Endothelial cell of umbilical vein (primary cell): Measurements from ENCODE around the gene GTF3C5. TPM values are rescaled to one million over a fixed set of nuclear protein-coding genes. Genes with fewer than 3 reads are reported as not detected.
A peak's percentile ranks its signal among the peaks of the same experiment; 100 is the strongest.

Experiments used
- BruUV-seq: library from RNA; stranded (reverse); fragments of 400-500 nt; replicated peaks from 2 replicates; lab custom pipeline; 2021; lab: Mats Ljungman, UMichigan
- CTCF ChIA-PET: fragments of 300-600, 350-600 bp; sonication (Branson Sonifier 250); formaldehyde crosslinking; loops from one replicate; lab custom pipeline; 2021; ENCODE audit warnings: antibody characterized with exemption, inconsistent platforms; lab: Charles Lee
- POLR2A ChIA-PET: fragments of 300-600, 350-600 bp; sonication (Branson Sonifier 250); formaldehyde crosslinking; loops from one replicate; lab custom pipeline; 2021; ENCODE audit warnings: antibody characterized with exemption, inconsistent platforms; lab: Charles Lee
- DNase-seq: peaks from one replicate; pipeline ENCODE4 v3.0.0-alpha.2; 2011; ENCODE audit warnings: low read depth, low spot score
- FAIRE-seq: peaks from 2 replicates; lab custom pipeline; 2011; peaks lifted over from hg19 to GRCh38; lab: Jason Lieb, UNC
- H2AFZ ChIP-seq: 2 replicates; pipeline ENCODE4 v1.6.0; 2012; ENCODE audit warnings: low read depth, low read length, control low read depth, inconsistent platforms
- H3K27ac ChIP-seq: 2 replicates; pipeline ENCODE4 v1.5.1; 2011; ENCODE audit warnings: low read depth, mild to moderate bottlenecking, control low read depth, low read length, moderate library complexity; ENCODE audit not compliant: insufficient read depth
- H3K27me3 ChIP-seq, 2 experiments: 2 replicates each; pipeline versions ENCODE4 v1.6.0 to v1.6.1; 2011; ENCODE audit warnings: low read length in 2 of 2, mixed read lengths in 1 of 2; ENCODE audit not compliant: control insufficient read depth in 2 of 2, insufficient read depth in 2 of 2
- H3K36me3 ChIP-seq, 2 experiments: 2 replicates in 1 of 2; 3 replicates in 1 of 2; pipeline ENCODE4 v1.5.1; 2011; ENCODE audit warnings: low read length in 2 of 2, mild to moderate bottlenecking in 1 of 2, moderate library complexity in 1 of 2; ENCODE audit not compliant: control insufficient read depth in 2 of 2, insufficient read depth in 2 of 2; ENCODE audit errors: extremely low read depth in 1 of 2
- H3K4me1 ChIP-seq: 3 replicates; pipeline ENCODE4 v1.5.1; 2011; ENCODE audit warnings: mild to moderate bottlenecking, low read length; ENCODE audit not compliant: control insufficient read depth, insufficient read depth; ENCODE audit errors: extremely low read depth
- H3K4me2 ChIP-seq: 2 replicates; pipeline ENCODE4 v1.6.1; 2011; ENCODE audit warnings: low read length, control low read depth, mixed read lengths; ENCODE audit not compliant: insufficient read depth
- H3K4me3 ChIP-seq, 3 experiments: fragments of 200-600 bp in 1 of 3; sonication (generic), shearing (Covaris generic) in 1 of 3; replicated peaks in 1 of 3; 2 replicates each; pipeline ENCODE4 v1.5.1; 2011 to 2016; ENCODE audit warnings: control low read depth in 3 of 3, low read length in 3 of 3, mild to moderate bottlenecking in 2 of 3, inconsistent platforms in 1 of 3, low read depth in 1 of 3, moderate library complexity in 1 of 3; ENCODE audit not compliant: insufficient read depth in 1 of 3
- H3K79me2 ChIP-seq: 2 replicates; pipeline ENCODE4 v1.6.0; 2012; ENCODE audit warnings: low read length, inconsistent platforms; ENCODE audit not compliant: control insufficient read depth, insufficient read depth
- H3K9ac ChIP-seq: replicated peaks from 2 replicates; pipeline ENCODE3; 2011; ENCODE audit warnings: low read length, control low read depth; ENCODE audit not compliant: insufficient read depth; ENCODE audit errors: extremely low read depth
- H3K9me1 ChIP-seq: replicated peaks from 3 replicates; pipeline ENCODE4 v1.6.0; 2011; ENCODE audit warnings: mild to moderate bottlenecking, low read length; ENCODE audit not compliant: control insufficient read depth, insufficient read depth; ENCODE audit errors: extremely low read depth
- H3K9me3 ChIP-seq: replicated peaks from 2 replicates; pipeline ENCODE4 v1.5.1; 2012; ENCODE audit warnings: low read length, inconsistent platforms; ENCODE audit not compliant: control insufficient read depth, insufficient read depth
- H4K20me1 ChIP-seq: replicated peaks from 2 replicates; pipeline ENCODE3; 2011; ENCODE audit warnings: mild to moderate bottlenecking, low read length; ENCODE audit not compliant: control insufficient read depth, insufficient read depth; ENCODE audit errors: extremely low read depth
- POLR2AphosphoS5 ChIP-seq: IDR thresholded peaks from 2 replicates; pipeline ENCODE4 v1.6.1; 2012; ENCODE audit warnings: low read depth, mild to moderate bottlenecking, control low read depth, low read length, moderate library complexity; ENCODE audit not compliant: insufficient read depth
- dilution Hi-C: fragments of 300-500 bp; cut with MboI; formaldehyde crosslinking; loops from one replicate; pipeline ENCODE4 v1.15.0; 2019; ENCODE audit warnings: low sequenced_read_pairs; ENCODE audit not compliant: extremely low pct_ligation_motif_present
- intact Hi-C: fragments of 100-400 bp; cut with micrococcal nuclease; formaldehyde crosslinking; loops from one replicate; pipeline ENCODE4 v1.10.0; 2022
- polyA plus RNA-seq, 4 experiments: library from polyadenylated mRNA; depleted of rRNA in 3 of 4; stranded (reverse) in 3 of 4; unstranded in 1 of 4; fragments of >200 nt; gene quantifications; 2 replicates each; pipeline versions ENCODE4 v1.2.1 to v1.2.3, GENCODE V29; 2011 to 2012; ENCODE audit warnings: missing spikeins in 1 of 4
- total RNA-seq: library from RNA; stranded (reverse); gene quantifications from 2 replicates; pipeline ENCODE4 v1.2.3, GENCODE V29; 2021
- TF ChIP-seq, protein P1 (sequence below), 2 donors: IDR thresholded peaks; 1 replicate in 1 of 2; 2 replicates in 1 of 2; pipeline ENCODE4 v1.5.1; 2011; ENCODE audit warnings: low read length in 2 of 2, mild to moderate bottlenecking in 2 of 2, moderate library complexity in 2 of 2, control low read depth in 1 of 2, inconsistent platforms in 1 of 2, low read depth in 1 of 2; ENCODE audit not compliant: insufficient read depth in 1 of 2; ENCODE audit errors: extremely low read depth in 1 of 2
- TF ChIP-seq, protein P2 (sequence below): IDR thresholded peaks from 2 replicates; pipeline ENCODE4 v1.6.1; 2011; ENCODE audit not compliant: insufficient read depth, insufficient read length

GTF3C5 gene
- total and polyA plus RNA-seq, 2 donors (not counting 3 experiments of a cell fraction or from before 2014, with no cell fraction given) = 65.6 to 73.8 TPM

DNA sequence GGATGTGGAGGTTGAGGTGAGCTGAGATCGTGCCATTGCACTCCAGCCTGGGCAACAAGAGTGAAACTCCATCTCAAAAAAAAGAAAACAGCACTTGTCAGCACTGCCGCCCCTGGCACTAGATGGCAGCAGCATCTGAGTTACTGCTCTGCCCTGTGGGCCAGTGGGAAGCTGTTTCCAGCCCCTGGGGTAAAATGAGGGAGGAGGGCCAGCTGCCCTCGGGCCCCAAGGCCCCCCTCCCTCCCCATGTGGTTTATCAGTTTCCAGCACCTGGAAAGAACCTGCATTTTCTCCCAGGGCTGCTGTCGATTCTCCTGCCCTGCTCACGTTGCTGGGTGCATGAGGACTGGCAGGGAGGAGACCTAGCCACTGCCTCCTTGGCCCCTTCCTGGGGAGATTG lies 17.8 kb downstream of the GTF3C5 start:
- Histone ChIP-seq H2AFZ (no peak overlapping the region), H3K27ac (no peak overlapping the region), H3K9me1 (no peaks in the 10 kb centered on the region), H3K36me3 (peaks cover 4 to 46% of the 10 kb centered on the region in 2 experiments), H3K9me3 (no peaks in the 10 kb centered on the region), H3K4me1 (no peaks in the 10 kb centered on the region), H3K9ac (no peak overlapping the region), H3K27me3 (no peaks in the 10 kb centered on the region), H3K79me2 (no peaks in the 10 kb centered on the region), H4K20me1 (no peaks in the 10 kb centered on the region), H3K4me3 (no peak overlapping the region), H3K4me2 (no peak overlapping the region)
- intact Hi-C loops (loop anchor here (1.0 kb wide), 2 partner anchors 55 to 99 kb away; no protein-coding TSS in a partner anchor), dilution Hi-C loops (no loop called here)
- no TSS peak for BruUV-seq
- DNase-seq (peak; percentile 12), FAIRE-seq (peak; percentile 40)
- ChIA-PET CTCF (interaction anchor here (0.6 to 2.4 kb wide), 7 partner anchors 18 to 137 kb away, joined by 3 to 25 read pairs (median 5); partner anchors contain the start of gene GTF3C5), POLR2A (interaction anchor here (0.5 kb wide), 1 partner anchor 101 kb away, joined by 3 read pairs; no protein-coding TSS in a partner anchor)
- TF ChIP-seq, protein P1, sequence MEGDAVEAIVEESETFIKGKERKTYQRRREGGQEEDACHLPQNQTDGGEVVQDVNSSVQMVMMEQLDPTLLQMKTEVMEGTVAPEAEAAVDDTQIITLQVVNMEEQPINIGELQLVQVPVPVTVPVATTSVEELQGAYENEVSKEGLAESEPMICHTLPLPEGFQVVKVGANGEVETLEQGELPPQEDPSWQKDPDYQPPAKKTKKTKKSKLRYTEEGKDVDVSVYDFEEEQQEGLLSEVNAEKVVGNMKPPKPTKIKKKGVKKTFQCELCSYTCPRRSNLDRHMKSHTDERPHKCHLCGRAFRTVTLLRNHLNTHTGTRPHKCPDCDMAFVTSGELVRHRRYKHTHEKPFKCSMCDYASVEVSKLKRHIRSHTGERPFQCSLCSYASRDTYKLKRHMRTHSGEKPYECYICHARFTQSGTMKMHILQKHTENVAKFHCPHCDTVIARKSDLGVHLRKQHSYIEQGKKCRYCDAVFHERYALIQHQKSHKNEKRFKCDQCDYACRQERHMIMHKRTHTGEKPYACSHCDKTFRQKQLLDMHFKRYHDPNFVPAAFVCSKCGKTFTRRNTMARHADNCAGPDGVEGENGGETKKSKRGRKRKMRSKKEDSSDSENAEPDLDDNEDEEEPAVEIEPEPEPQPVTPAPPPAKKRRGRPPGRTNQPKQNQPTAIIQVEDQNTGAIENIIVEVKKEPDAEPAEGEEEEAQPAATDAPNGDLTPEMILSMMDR (IDR thresholded peaks at IDR 0.05; ENCODE audit: extremely low read depth in 1 of 2, insufficient read depth in 1 of 2, low read depth in 1 of 2, low read length in 2 of 2) = peak in 1 of 2 donors; percentile 41
- TF ChIP-seq POLR2AphosphoS5 = no peak

DNA sequence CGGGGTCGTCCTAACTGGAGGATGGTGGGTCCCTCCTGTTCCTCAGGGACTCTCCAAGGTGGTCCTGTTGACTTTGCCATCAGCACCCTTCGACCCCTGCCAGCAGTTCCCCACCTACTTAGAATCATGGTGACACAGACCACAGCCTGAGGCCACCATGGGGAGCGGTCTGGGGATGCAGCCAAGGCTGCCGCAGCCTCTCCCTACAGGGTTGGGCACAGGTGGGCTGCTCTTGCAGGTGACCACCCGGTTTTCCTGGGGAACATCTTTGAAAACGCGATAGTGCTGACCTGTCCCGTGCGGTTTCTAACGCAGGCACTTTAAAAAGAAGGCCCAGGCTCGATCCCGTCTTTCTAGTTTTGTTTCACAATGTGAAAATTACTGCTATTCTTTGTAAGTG lies 18.2 kb downstream of the GTF3C5 start:
- Histone ChIP-seq H3K9me3 (no peaks in the 10 kb centered on the region), H3K9me1 (no peaks in the 10 kb centered on the region), H3K27me3 (no peaks in the 10 kb centered on the region), H3K4me3 (no peak overlapping the region), H3K79me2 (no peaks in the 10 kb centered on the region), H2AFZ (no peak overlapping the region), H3K4me2 (no peak overlapping the region), H3K4me1 (no peaks in the 10 kb centered on the region), H3K9ac (no peak overlapping the region), H3K27ac (no peak overlapping the region), H3K36me3 (peaks cover 4 to 45% of the 10 kb centered on the region in 2 experiments), H4K20me1 (no peaks in the 10 kb centered on the region)
- POLR2A ChIA-PET = no interaction called here
- no TSS peak for BruUV-seq
- TF ChIP-seq, protein P2, sequence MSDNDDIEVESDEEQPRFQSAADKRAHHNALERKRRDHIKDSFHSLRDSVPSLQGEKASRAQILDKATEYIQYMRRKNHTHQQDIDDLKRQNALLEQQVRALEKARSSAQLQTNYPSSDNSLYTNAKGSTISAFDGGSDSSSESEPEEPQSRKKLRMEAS = no peak
- intact Hi-C loops (no loop called here), dilution Hi-C loops (no loop called here)
- no peak for FAIRE-seq
- DNase-seq = no peak
- CTCF ChIA-PET = interaction anchor here (0.6 to 2.4 kb wide), 7 partner anchors 19 to 137 kb away, joined by 3 to 25 read pairs (median 5); partner anchors contain the start of gene GTF3C5
